Suppressor macrophage treated with lipopolysaccharide for 4 hours (primary cell): ENCODE data around the gene ASTN1.

Experiments used
- DNase-seq: peaks from one replicate; pipeline ENCODE4 v3.0.0-alpha.2; 2020

The ASTN1 gene

GRCh38 chr1:176864211-176864610 lies 300.3 kb downstream of the ASTN1 start:
- no peak for DNase-seq

GRCh38 chr1:176863613-176864012 lies 300.9 kb downstream of the ASTN1 start:
- no peak for DNase-seq

- DNase-seq, result no peak
Observed at GRCh38 chr1:176858433-176858916, 306.0 kb downstream of the ASTN1 start.

- DNase-seq, result no peak
Observed at GRCh38 chr1:176857632-176858031, 306.9 kb downstream of the ASTN1 start.

- DNase-seq, result no peak
Observed at GRCh38 chr1:176854758-176855745, 309.5 kb downstream of the ASTN1 start.

GRCh38 chr1:176854121-176854520 lies 310.4 kb downstream of the ASTN1 start:
- no peak for DNase-seq

- no peak for DNase-seq
Observed at GRCh38 chr1:176853503-176853902, 311.0 kb downstream of the ASTN1 start.

- DNase-seq, result no peak
Observed at GRCh38 chr1:176852124-176852523, 312.4 kb downstream of the ASTN1 start.

- no peak for DNase-seq
Observed at GRCh38 chr1:176850871-176851270, 313.6 kb downstream of the ASTN1 start.

- DNase-seq, result no peak
Observed at GRCh38 chr1:176849281-176849680, 315.2 kb downstream of the ASTN1 start.

- DNase-seq, result no peak
Observed at GRCh38 chr1:176847052-176847451, 317.5 kb downstream of the ASTN1 start.

GRCh38 chr1:176843352-176844297 lies 320.9 kb downstream of the ASTN1 start:
- DNase-seq, result no peak

GRCh38 chr1:176841238-176841637 lies 323.3 kb downstream of the ASTN1 start:
- DNase-seq, result no peak

- DNase-seq, result no peak
Observed at GRCh38 chr1:176839216-176839615, 325.3 kb downstream of the ASTN1 start.

- DNase-seq, result no peak
Observed at GRCh38 chr1:176838276-176838995, 326.1 kb downstream of the ASTN1 start.

GRCh38 chr1:176837708-176838107 lies 326.8 kb downstream of the ASTN1 start:
- no peak for DNase-seq

- no peak for DNase-seq
Observed at GRCh38 chr1:176831150-176831549, 333.4 kb downstream of the ASTN1 start.

GRCh38 chr1:176829261-176829660 lies 335.3 kb downstream of the ASTN1 start:
- DNase-seq, result no peak

GRCh38 chr1:176826265-176826664 lies 338.2 kb downstream of the ASTN1 start:
- DNase-seq, result no peak

GRCh38 chr1:176820391-176821031 lies 344.0 kb downstream of the ASTN1 start:
- no peak for DNase-seq

GRCh38 chr1:176816232-176816631 lies 348.3 kb downstream of the ASTN1 start:
- DNase-seq, result no peak

GRCh38 chr1:176815621-176816020 lies 348.9 kb downstream of the ASTN1 start:
- no peak for DNase-seq
